Esophagus muscularis mucosa (tissue), 4 donors: ENCODE data around the gene LCN1. TPM values are rescaled to one million over a fixed set of nuclear protein-coding genes. Genes with fewer than 3 reads are reported as not detected.
"Not testable (repeated sequence)": the region's sequence is repeated elsewhere in the genome, so short reads cannot be mapped to it uniquely, and the experiment has no call there.

ENCODE experiments used
- DNase-seq: peaks from one replicate; pipeline ENCODE4 v3.0.0-alpha.2; 2017; ENCODE audit errors: extremely low spot score
- H3K27ac ChIP-seq, 4 donors: fragments of 200-600 bp; sonication (generic); replicated peaks in 1 of 4; 1 replicate in 3 of 4; 2 replicates in 1 of 4; pipeline ENCODE4 v1.5.1; 2016 to 2019; ENCODE audit warnings: mild to moderate bottlenecking in 1 of 4
- H3K27me3 ChIP-seq, 4 donors: fragments of 200-600 bp; sonication (generic); one replicate each; pipeline versions ENCODE4 v1.5.1 to v1.6.0; 2016 to 2019
- H3K36me3 ChIP-seq, 4 donors: fragments of 200-600 bp; sonication (generic); one replicate each; pipeline ENCODE4 v1.5.1; 2016 to 2019
- H3K4me1 ChIP-seq, 4 donors: fragments of 200-600 bp; sonication (generic); one replicate each; pipeline ENCODE4 v1.5.1; 2016 to 2019
- H3K4me3 ChIP-seq, 4 donors: fragments of 200-600 bp; sonication (generic); 1 replicate in 2 of 4; 2 replicates in 2 of 4; pipeline ENCODE4 v1.5.1; 2016 to 2019; ENCODE audit warnings: mild to moderate bottlenecking in 4 of 4, moderate library complexity in 1 of 4
- H3K9me3 ChIP-seq, 4 donors: fragments of 200-600 bp; sonication (generic); 1 replicate in 3 of 4; 2 replicates in 1 of 4; pipeline ENCODE4 v1.5.1; 2016 to 2019
- CTCF ChIP-seq, 3 experiments: fragments of 200-600 bp in 2 of 3; fragments of 450-650 bp in 1 of 3; sonication (generic) in 2 of 3; IDR thresholded peaks; one replicate each; pipeline ENCODE4 v1.5.1; 2017 to 2019; ENCODE audit warnings: antibody characterized with exemption in 3 of 3, mild to moderate bottlenecking in 2 of 3, moderate library complexity in 1 of 3
- EP300 ChIP-seq: sonication (generic); formaldehyde crosslinking; IDR thresholded peaks from one replicate; pipeline ENCODE4 v1.6.1; 2017; ENCODE audit warnings: antibody characterized with exemption
- POLR2A ChIP-seq: fragments of 450-650 bp; IDR thresholded peaks from one replicate; pipeline ENCODE4 v1.6.1; 2017; ENCODE audit warnings: antibody characterized with exemption, moderate library complexity, mild to moderate bottlenecking, low read depth
- POLR2AphosphoS5 ChIP-seq, 2 donors: sonication (generic); formaldehyde crosslinking; IDR thresholded peaks; one replicate each; pipeline ENCODE4 v1.6.1; 2017; ENCODE audit warnings: antibody characterized with exemption in 2 of 2
- WGBS: methylation state at CpG from one replicate; pipeline ENCODE4 v1.1.5; 2018; 5-methylcytosine and 5-hydroxymethylcytosine counted together
- intact Hi-C: fragments of 100-400 bp; cut with DNase I; formaldehyde crosslinking; loops from one replicate; pipeline ENCODE4 v1.15.1; 2023
- total RNA-seq, 4 donors: library from RNA; depleted of rRNA; stranded (reverse); fragments of >200 nt; gene quantifications; one replicate each; pipeline versions ENCODE4 v1.1.0 to v1.2.1, GENCODE V29; 2016

LCN1 gene
- total RNA-seq, 4 donors from 2014 or later: not detected

GRCh38 chr9:135547756-135548736, 26.8 kb downstream of the LCN1 start:
- Histone ChIP-seq H3K36me3 (no peaks in the 10 kb centered on the region), H3K27ac (no peak overlapping the region), H3K4me1 (no peaks in the 10 kb centered on the region), H3K4me3 (no peak overlapping the region), H3K27me3 (peaks cover 0 to 41% (median 0%) of the 10 kb centered on the region in 4 donors), H3K9me3 (no peaks in the 10 kb centered on the region)
- DNase-seq: no peak
- WGBS: 88% methylated on average over 13 of the region's 28 CpGs
- intact Hi-C loops: no loop called here
- TF ChIP-seq EP300: no peak
- TF ChIP-seq POLR2AphosphoS5 (IDR thresholded peaks at IDR 0.05): no peak
- TF ChIP-seq POLR2A: no peak
- no peak for TF ChIP-seq CTCF (IDR thresholded peaks at IDR 0.05)

DNA sequence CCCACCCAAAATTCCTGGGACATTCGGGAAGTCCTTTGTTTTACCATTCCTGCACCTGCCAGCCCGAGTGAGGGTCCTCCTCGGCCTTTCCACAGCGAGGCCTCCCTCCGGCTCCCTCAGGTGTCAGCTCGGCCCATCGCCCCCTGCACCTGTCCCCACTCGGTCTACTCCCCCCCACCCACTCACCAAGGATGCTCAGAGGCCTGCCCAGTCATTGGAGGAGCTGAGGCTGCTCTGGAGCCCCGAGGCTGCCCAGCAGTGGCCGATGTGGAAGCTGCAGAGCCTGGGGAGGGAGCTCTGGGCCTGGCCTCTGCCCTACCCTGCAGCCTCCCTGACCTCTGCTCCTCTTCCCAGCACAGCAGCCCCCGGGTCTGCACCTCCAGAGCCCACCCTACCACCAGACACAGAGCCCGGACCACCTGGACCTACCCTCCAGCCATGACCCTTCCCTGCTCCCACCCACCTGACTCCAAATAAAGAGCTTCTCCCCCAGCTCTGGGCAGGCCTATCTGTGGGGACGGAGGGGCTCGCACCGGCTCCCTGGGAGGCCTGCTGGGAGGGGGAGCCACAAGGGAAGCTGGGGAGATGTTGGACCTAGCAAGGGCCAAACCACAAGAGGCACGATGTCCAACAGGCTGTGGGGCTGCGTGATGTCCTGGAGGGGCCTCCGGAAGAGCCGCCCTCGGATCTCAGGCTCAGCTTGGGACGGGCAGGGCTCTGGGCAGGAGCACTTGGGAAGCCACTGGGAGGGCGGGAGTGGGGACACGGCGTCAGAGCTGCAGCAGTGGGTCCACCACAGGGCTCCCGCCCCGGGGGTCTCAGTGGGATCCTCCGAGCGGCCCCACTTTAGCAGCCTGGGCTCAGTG, 28.5 kb downstream of the LCN1 start:
- DNase-seq, H3K27ac ChIP-seq, H3K4me3 ChIP-seq, H3K4me1 ChIP-seq, H3K36me3 ChIP-seq, intact Hi-C loops, H3K9me3 ChIP-seq: not testable (repeated sequence)
- peaks cover 0 to 35% (median 0%) of the 10 kb centered on the region in 4 donors for H3K27me3 ChIP-seq
- 81% methylated on average over 12 of the region's 28 CpGs for WGBS

- no peaks in the 10 kb centered on the region for H3K9me3 ChIP-seq
- WGBS: 74% methylated on average over 17 of the region's 17 CpGs
- no peaks in the 10 kb centered on the region for H3K4me1 ChIP-seq
- no peak overlapping the region for H3K27ac ChIP-seq
- no peaks in the 10 kb centered on the region for H3K36me3 ChIP-seq
- no peak for DNase-seq
- TF ChIP-seq CTCF (IDR thresholded peaks at IDR 0.05): no peak
- TF ChIP-seq POLR2A: no peak
- TF ChIP-seq EP300: no peak
- TF ChIP-seq POLR2AphosphoS5 (IDR thresholded peaks at IDR 0.05): no peak
- no peak overlapping the region for H3K4me3 ChIP-seq
- H3K27me3 ChIP-seq: peaks cover 0 to 28% (median 0%) of the 10 kb centered on the region in 4 donors
- intact Hi-C loops: no loop called here
Measured at GRCh38 chr9:135550344-135550918, 29.2 kb downstream of the LCN1 start.

DNA sequence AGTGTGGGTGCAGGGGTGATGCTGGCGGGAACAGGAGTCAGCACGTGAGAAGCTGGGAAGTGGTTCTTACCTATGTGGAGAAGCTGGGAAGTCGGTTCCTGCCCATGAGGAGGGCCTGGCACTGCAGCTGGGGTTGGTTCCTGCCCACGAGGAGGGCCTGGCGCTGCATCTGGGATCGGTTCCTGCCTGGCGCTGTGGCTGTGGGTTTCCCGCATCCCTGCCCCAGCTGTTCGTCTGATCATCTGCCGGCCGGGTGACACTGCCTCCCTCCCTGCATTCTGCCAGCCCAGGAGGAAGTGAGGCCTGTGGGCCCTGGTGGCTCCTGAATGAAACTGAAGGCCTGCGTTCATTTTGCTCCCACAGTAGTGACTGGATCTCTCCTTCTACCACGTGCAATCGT, 29.8 kb downstream of the LCN1 start:
- TF ChIP-seq EP300 (no peak), CTCF (IDR thresholded peaks at IDR 0.05) (no peak), POLR2AphosphoS5 (IDR thresholded peaks at IDR 0.05) (no peak), POLR2A (no peak)
- Histone ChIP-seq H3K36me3 (no peaks in the 10 kb centered on the region), H3K4me3 (no peak overlapping the region), H3K4me1 (no peaks in the 10 kb centered on the region), H3K27ac (no peak overlapping the region), H3K27me3 (peaks cover 0 to 28% (median 0%) of the 10 kb centered on the region in 4 donors), H3K9me3 (no peaks in the 10 kb centered on the region)
- no peak for DNase-seq
- WGBS: 45% methylated on average over 4 of the region's 14 CpGs
- intact Hi-C loops: no loop called here

- 86% methylated on average over 12 of the region's 13 CpGs for WGBS
- no peaks in the 10 kb centered on the region for H3K36me3 ChIP-seq
- H3K27me3 ChIP-seq: peaks cover 0 to 28% (median 0%) of the 10 kb centered on the region in 4 donors
- no peaks in the 10 kb centered on the region for H3K9me3 ChIP-seq
- TF ChIP-seq POLR2AphosphoS5 (IDR thresholded peaks at IDR 0.05): no peak
- no peak for TF ChIP-seq EP300
- TF ChIP-seq POLR2A: no peak
- intact Hi-C loops: no loop called here
- H3K4me1 ChIP-seq: no peaks in the 10 kb centered on the region
- no peak overlapping the region for H3K4me3 ChIP-seq
- no peak for DNase-seq
- no peak overlapping the region for H3K27ac ChIP-seq
Measured at GRCh38 chr9:135551456-135551855, 30.2 kb downstream of the LCN1 start.
